Fibroblast of skin of right quadriceps (primary cell): Measurements from ENCODE around the gene MRPL9.

Experiments
- DNase-seq: peaks from one replicate; pipeline ENCODE4 v3.0.0-alpha.2; 2013

Gene MRPL9

GRCh38 chr1:151762941-151763921, at the start of gene MRPL9:
Gene MRPL9 (minus strand): TSS chr1:151763496. CDS start chr1:151763479, 17 bp downstream.
- peak; percentile 81 for DNase-seq

GRCh38 chr1:151811181-151811580, 47.9 kb upstream of the MRPL9 start:
- peak; percentile 21 for DNase-seq

- DNase-seq, result no peak
Observed at GRCh38 chr1:151809985-151810556, 46.8 kb upstream of the MRPL9 start.

GRCh38 chr1:151809290-151809984, 46.1 kb upstream of the MRPL9 start:
- no peak for DNase-seq

- no peak for DNase-seq
Observed at GRCh38 chr1:151807766-151808165, 44.5 kb upstream of the MRPL9 start.

- no peak for DNase-seq
Observed at GRCh38 chr1:151807131-151807530, 43.8 kb upstream of the MRPL9 start.

- no peak for DNase-seq
Observed at GRCh38 chr1:151806170-151806569, 42.9 kb upstream of the MRPL9 start.

- no peak for DNase-seq
Observed at GRCh38 chr1:151805066-151805820, 41.9 kb upstream of the MRPL9 start, which contains the start of gene LINGO4. Gene LINGO4 (minus strand): TSS chr1:151805419. CDS start chr1:151802704, 2,715 bp downstream.

- DNase-seq, result no peak
Observed at GRCh38 chr1:151803915-151804314, 40.6 kb upstream of the MRPL9 start.

- DNase-seq, result no peak
Observed at GRCh38 chr1:151803164-151803563, 39.9 kb upstream of the MRPL9 start.

- no peak for DNase-seq
Observed at GRCh38 chr1:151802372-151802771, 39.1 kb upstream of the MRPL9 start.

- DNase-seq, result no peak
Observed at GRCh38 chr1:151801846-151802245, 38.5 kb upstream of the MRPL9 start.

- no peak for DNase-seq
Observed at GRCh38 chr1:151801310-151801820, 38.1 kb upstream of the MRPL9 start.

- DNase-seq, result no peak
Observed at GRCh38 chr1:151800830-151801229, 37.5 kb upstream of the MRPL9 start.

- no peak for DNase-seq
Observed at GRCh38 chr1:151799179-151800022, 36.1 kb upstream of the MRPL9 start.

GRCh38 chr1:151798571-151798970, 35.3 kb upstream of the MRPL9 start:
- no peak for DNase-seq

GRCh38 chr1:151790940-151791651, 27.8 kb upstream of the MRPL9 start:
- no peak for DNase-seq

GRCh38 chr1:151790071-151790939, 27.0 kb upstream of the MRPL9 start, which contains the start of gene TDRKH:
Gene TDRKH (minus strand): TSS chr1:151790500. CDS start chr1:151783022, 7,478 bp downstream.
- DNase-seq, result peak; percentile 99

- DNase-seq, result no peak
Observed at GRCh38 chr1:151787689-151788088, 24.4 kb upstream of the MRPL9 start.

- no peak for DNase-seq
Observed at GRCh38 chr1:151783796-151784195, 20.5 kb upstream of the MRPL9 start.
